ENCODE results near the gene HNRNPC.

Gene HNRNPC

GRCh38 chr14:21210023-21210422, 59.2 kb downstream of the HNRNPC start:
- DNase-seq (ENCODE audit: low read depth): no peak

GRCh38 chr14:21209185-21209584, 60.1 kb downstream of the HNRNPC start:
- no peak for DNase-seq (ENCODE audit: low read depth)

- no peak for DNase-seq (ENCODE audit: low read depth)
Observed at GRCh38 chr14:21208554-21208953, 60.7 kb downstream of the HNRNPC start.

DNA sequence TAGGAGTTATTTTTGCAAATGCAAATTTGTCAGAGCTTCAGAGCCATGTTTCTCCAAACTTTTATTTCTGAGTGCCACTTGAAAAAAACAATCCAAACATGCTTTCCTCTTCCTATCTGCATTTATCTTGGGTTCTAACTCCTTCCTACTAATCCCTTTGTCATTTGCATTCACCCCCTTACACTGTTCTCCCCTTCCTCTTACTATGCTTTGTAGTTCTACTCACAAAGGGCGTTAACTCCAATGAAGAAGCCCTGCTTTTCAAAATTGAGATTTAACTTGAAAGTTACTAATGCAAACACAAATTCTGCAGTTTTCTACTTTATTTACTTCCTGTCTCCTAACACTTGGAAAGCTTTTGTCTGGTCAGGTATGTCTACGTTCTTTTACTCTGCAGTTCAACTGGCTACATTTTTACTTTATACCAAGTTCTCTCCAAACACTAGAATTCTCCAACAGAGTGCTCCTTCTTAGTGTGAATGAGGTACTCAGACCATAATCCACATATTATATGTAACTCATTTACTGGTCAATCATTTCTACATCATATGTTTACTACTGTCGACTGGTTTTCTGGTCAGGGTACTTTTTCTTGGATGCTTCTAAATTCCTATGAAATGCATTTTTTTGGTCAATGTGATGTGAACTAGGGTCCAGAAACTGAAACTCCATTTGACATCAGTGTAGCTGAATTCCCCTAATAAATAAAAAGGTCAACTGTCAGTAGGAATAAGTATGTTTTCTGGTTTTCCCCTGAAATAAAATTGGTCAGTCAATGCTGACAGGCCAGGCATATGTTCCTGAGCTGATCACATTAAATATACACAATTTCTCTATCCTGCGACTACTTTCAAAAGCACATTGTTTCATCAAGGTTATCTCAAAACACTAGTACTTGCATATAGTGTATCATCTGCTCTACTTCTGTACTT, 62.2 kb downstream of the HNRNPC start:
- no peak for DNase-seq (ENCODE audit: low read depth)

DNA sequence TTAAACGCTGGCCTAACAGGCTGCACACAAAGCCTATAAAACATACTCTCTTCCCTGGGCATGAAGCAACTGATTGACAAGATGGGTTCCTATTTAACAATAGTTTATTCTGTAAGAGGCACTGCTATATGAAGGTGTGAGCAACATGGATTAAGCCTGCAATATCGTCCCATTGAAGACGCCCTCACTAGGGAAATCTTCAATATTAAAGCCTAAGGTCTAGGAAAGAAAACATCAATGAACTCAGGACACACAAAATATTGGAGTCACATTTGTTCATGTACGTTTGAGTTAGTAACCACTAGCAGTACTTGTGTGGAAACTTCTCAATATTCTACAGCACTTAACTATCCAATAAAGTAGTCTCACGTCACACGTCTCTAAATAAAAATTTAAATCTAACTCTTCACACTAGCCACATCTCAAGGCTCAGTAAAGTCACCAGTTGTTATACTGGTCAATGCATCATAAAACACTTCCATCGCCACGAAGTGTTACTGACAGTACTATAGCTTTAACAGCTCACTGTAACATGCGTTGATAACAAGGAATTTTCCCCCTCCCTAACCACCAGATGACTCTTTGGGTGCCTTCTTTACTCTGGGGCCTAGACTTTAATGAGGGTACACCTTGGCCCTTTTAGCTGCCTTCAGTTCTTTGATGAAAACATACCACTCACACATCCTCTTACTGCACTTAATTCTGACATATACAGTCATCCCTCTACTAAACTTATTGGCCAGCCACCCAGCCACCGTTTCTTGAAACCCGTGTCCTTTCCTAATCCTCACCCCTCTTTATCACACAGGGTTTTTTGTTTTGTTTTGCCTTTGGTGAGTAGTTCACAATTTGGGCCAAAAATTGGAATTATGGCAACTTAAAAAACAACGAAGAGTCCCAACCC, 63.3 kb downstream of the HNRNPC start:
- DNase-seq (ENCODE audit: low read depth): no peak

GRCh38 chr14:21205026-21205677, 64.1 kb downstream of the HNRNPC start:
- no peak for DNase-seq (ENCODE audit: low read depth)

DNA sequence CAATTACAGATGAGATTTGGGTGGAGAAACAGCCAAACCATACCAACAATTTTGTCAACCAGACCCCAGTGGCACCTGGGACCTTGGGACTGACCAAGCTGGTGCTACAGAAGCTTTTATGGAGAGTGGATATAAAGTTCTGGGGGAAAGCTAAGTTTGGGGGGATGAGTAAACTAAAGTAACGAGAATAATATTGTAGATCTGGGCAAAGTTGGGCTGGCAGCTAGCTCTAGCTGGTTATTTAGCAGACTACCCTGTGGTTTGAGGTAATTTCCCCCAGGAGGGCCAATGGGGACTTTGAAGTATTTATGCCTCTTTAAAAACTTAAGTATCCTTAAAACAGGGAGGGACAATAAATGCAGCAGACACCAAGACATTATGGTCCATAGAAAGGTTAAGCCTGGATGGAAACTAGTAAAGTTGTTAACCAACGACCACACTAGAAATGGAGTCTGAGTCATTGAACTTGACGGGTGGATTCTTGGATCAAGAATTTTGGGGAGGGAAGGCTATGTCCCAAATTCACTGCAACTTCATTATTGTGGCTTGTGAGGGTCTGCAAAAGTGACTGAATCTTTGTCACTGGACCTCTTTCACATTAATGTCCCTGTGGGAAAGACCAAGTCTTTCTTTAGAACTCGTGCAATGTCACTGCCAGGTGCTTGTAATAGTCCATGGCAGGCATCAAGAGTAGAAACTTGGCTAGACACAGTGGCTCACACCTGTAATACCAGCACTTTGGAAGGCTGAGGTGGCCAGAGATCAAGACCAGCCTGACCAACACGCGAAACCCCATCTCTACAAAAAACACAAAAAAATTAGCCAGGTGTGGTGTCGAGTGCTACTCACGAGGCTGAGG, 64.8 kb downstream of the HNRNPC start:
- no peak for DNase-seq (ENCODE audit: low read depth)

- no peak for DNase-seq (ENCODE audit: low read depth)
Observed at GRCh38 chr14:21203470-21204166, 65.6 kb downstream of the HNRNPC start.

GRCh38 chr14:21202463-21203358, 66.5 kb downstream of the HNRNPC start:
- DNase-seq (ENCODE audit: low read depth): no peak

DNA sequence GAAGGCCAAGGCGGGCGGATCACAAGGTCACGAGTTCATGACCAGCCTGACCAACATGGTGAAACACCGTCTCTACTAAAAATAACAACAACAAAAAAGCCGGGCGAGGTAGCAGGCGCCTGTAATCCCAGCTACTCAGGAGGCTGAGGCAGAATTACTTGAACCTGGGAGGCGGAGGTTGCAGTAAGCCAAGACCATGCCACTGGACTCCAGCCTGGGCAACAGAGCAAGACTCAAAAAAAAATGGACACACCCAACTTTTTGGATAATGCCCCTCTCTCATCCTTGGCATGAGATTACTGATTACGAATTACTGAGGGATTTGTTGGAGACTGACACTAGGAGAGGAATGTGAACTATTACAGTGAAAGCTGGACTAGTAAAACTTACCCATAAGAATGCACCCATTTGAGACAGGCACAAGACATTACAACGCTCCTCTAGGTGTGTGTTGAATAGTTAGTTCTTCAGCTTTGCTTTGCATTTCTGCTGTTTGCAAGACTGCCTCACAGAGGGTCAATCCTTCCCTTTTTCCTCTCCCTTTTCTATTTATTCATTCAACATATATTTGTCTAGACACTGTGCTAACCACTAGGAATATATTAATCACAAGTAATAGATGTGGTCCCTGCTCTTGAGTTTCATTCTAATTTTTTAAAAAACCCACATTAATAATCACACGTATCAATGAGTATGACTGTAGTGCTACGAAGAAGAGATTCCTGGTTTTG, 67.3 kb downstream of the HNRNPC start:
- DNase-seq (ENCODE audit: low read depth): no peak

GRCh38 chr14:21200752-21201461, 68.3 kb downstream of the HNRNPC start:
- no peak for DNase-seq (ENCODE audit: low read depth)

DNA sequence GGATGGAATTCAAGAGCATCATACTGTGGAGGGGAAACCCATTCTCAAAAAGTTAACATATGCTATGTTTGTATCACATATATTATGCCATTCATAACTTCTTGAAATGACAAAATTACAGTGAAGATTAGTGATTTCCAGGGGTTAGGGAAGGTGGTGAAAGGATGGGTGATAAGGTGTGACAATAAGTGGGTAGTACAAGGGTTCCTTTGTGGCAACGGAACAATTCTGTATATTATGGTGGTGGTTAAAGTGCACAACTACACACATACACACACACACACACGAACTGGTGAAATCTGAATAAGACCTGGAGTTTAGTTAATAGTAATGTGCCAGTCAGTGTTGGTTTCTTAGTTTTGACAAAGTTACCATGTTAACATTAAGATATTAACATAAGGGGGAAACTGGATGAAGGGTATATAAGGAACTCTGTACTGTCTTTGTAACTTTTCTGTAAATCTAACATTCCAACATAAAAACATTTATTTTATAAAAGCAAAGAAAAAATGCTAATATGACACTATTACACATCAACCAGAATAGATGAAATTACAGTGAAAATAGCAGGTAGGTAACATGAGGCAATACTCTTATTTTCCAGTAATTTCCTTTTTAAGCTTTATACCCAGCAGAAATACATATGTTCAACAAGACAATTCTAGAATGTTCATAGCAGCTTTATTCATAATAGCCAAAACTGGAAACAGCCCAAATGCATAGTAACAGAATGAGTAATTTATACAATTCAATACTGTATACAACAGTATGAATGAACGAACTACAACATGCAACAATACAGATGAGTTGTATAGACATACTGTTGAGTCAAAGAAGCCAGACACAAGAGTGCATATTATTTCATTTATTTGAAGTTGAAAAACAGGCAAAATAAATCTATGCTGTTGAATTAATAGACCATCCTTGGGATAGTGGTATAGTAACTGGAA, 69.4 kb downstream of the HNRNPC start:
- DNase-seq (ENCODE audit: low read depth): no peak

- DNase-seq (ENCODE audit: low read depth): no peak
Observed at GRCh38 chr14:21197418-21198205, 71.6 kb downstream of the HNRNPC start.

GRCh38 chr14:21194597-21194996, 74.6 kb downstream of the HNRNPC start:
- DNase-seq (ENCODE audit: low read depth): no peak

DNA sequence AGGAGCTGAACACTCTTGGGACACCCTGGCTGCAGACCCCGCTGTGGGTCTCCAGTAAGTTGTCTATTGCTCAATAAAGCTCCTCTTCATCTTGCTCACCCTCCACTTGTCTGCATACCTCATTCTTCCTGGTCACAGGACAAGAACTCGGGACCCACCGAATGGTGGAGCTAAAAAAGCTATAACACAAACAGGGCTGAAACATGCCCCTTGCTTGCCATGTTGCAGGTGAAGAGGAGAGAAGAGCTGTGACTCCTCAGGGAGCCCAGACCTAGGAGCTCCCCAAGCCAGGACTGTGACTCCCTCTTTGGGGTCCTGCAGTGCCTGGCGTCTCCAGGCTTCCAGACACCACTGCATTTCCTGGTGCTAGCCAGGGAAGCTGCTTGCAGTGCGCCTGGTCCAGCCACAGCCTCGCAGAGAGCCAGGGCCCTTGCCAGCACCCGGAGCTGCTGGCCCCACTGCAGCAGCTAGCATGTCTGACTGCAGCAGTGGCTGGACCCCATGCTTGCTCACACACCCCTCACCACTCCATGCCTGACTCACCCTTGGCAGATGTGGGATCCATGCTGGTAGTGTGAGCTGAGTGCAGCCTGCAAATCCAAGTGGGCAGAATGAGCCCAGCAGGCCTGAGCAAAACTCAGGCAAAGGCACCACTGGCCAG, 76.2 kb downstream of the HNRNPC start:
- DNase-seq (ENCODE audit: low read depth): no peak

DNA sequence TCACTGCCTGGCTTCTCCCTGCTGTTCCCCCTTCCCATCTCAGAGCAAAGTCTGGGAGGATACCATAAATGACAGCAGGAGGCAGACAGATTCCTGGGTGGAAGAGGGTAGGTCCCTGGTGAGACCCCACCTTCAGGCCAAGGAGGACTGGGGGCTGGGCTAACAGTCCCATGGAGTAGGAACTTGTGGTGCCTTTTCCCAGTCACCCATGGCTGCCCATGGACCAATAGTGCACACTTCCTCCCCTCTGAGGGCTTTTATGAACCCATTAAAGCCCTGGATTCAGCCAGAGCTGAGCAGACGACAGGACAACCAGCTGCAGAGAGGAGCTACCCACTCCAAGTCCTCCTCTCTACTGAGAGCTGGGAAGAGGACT, 76.8 kb downstream of the HNRNPC start:
- DNase-seq (ENCODE audit: low read depth): no peak

Measured in stimulated activated CD8-positive, alpha-beta memory T cell treated with anti-CD3 and anti-CD28 coated beads, Interleukin-7, amount 100 ng/mL, for 24 hours (primary cell).